ENCODE data around the gene STX12. TPM values are rescaled to one million over a fixed set of nuclear protein-coding genes. Genes with fewer than 3 reads are reported as not detected.

The STX12 gene
- total and polyA plus RNA-seq, 2 of the 4 experiments (the other 2 are of a cell fraction) = 28.6 to 54.8 TPM

GRCh38 chr1:27755286-27755685, 17.7 kb upstream of the STX12 start:
- 0 out of 2 replicates have a peak, but pooled peaks cover 3% of the 10 kb centered on the region for H3K9me1 ChIP-seq (ENCODE audit: insufficient read depth, low read length)
- no peak overlapping the region for H4K5ac ChIP-seq (ENCODE audit: low read depth, low read length)
- no peak overlapping the region for H2BK20ac ChIP-seq (ENCODE audit: low read depth, low read length)
- BruUV-seq (replicated peaks) = no TSS peak
- H2AK5ac ChIP-seq (ENCODE audit: low read depth, low read length) = no peak overlapping the region
- ATAC-seq (ENCODE audit: low read depth) = no peak
- peaks cover 7% of the 10 kb centered on the region for H3K4me1 ChIP-seq (ENCODE audit: control insufficient read depth, insufficient read depth, low read length)
- no peak overlapping the region for H3K18ac ChIP-seq (ENCODE audit: low read depth, low read length)
- no peak overlapping the region for H2BK15ac ChIP-seq (ENCODE audit: low read depth, low read length)
- no peak overlapping the region for H3K4me2 ChIP-seq (ENCODE audit: low read depth, low read length)
- ChIA-PET POLR2A (ENCODE audit: unreplicated experiment) (no interaction called here), CTCF (no interaction called here)
- no peaks in the 10 kb centered on the region for H3K27me3 ChIP-seq (ENCODE audit: control insufficient read depth, insufficient read depth, low read length)
- no peak overlapping the region for H2AFZ ChIP-seq (replicated peaks; ENCODE audit: low read length, poor library complexity)
- no peak overlapping the region for H3K23ac ChIP-seq (ENCODE audit: low read depth, low read length)
- 100% methylated on average over 1 of the region's 1 CpG; no CpG with 5 or more reads in 1 of the 2 experiments for WGBS, 2 experiments (ENCODE audit: extremely low coverage in 2 of 2, insufficient read length in 1 of 2)
- H4K8ac ChIP-seq (ENCODE audit: low read depth in 2 of 2, low read length in 2 of 2) = no peak overlapping the region
- in situ Hi-C loops (cut with MboI; ENCODE audit: low sequenced_read_pairs) (no loop called here), dilution Hi-C loops (cut with HindIII; ENCODE audit: low sequenced_read_pairs, unreplicated experiment) (no loop called here), intact Hi-C loops (cut with micrococcal nuclease) (no loop called here)
- H4K20me1 ChIP-seq (ENCODE audit: insufficient read depth, low read length) = no peaks in the 10 kb centered on the region
- no peak overlapping the region for H3K4me3 ChIP-seq (ENCODE audit: insufficient read depth, low read depth, low read length)
- no peak overlapping the region for H2AK9ac ChIP-seq (replicated peaks; ENCODE audit: low read depth, low read length, poor library complexity)
- no peaks in the 10 kb centered on the region for H3K9me3 ChIP-seq (ENCODE audit: control insufficient read depth, insufficient read depth, low read length)
- H3K9ac ChIP-seq (ENCODE audit: low read depth, low read length) = no peak overlapping the region
- no peak overlapping the region for H3K4ac ChIP-seq (ENCODE audit: low read depth, low read length)
- H3K14ac ChIP-seq (replicated peaks; ENCODE audit: low read depth, low read length) = no peak overlapping the region
- H2BK5ac ChIP-seq (ENCODE audit: low read depth, low read length, poor library complexity, severe bottlenecking) = no peak overlapping the region
- H3K56ac ChIP-seq (ENCODE audit: extremely low read depth, insufficient read depth, low read length) = no peak overlapping the region
- no peak overlapping the region for H2BK120ac ChIP-seq (ENCODE audit: low read depth, low read length)
- DNase-seq = no peak
- H3K79me1 ChIP-seq (ENCODE audit: low read depth in 1 of 2, low read length in 2 of 2) = peaks cover 0 to 4% of the 10 kb centered on the region in 2 experiments; a peak in 1 of 4 replicates
- no peak overlapping the region for H4K91ac ChIP-seq (ENCODE audit: insufficient read depth, low read depth, low read length)
- TF ChIP-seq RAD21 (IDR thresholded peaks at IDR 0.05; ENCODE audit: low read length) (no peak), NFE2L2 (IDR thresholded peaks at IDR 0.05; ENCODE audit: low read depth, low read length) (no peak), FOS (IDR thresholded peaks at IDR 0.05; ENCODE audit: low read depth, low read length) (no peak), CEBPB (IDR thresholded peaks at IDR 0.05; ENCODE audit: low read depth, low read length) (no peak), MXI1 (IDR thresholded peaks at IDR 0.05; ENCODE audit: borderline replicate concordance, low read depth, low read length) (no peak), CTCF (conservative IDR thresholded peaks at IDR 0.05; ENCODE audit: low read depth, low read length) (no peak), USF2 (IDR thresholded peaks at IDR 0.05; ENCODE audit: low read depth, low read length) (no peak), RCOR1 (IDR thresholded peaks at IDR 0.05; ENCODE audit: insufficient replicate concordance, low read length) (no peak), ELK1 (IDR thresholded peaks at IDR 0.05; ENCODE audit: borderline replicate concordance, low read depth, low read length) (no peak)
- H3K36me3 ChIP-seq (ENCODE audit: control insufficient read depth, insufficient read depth, low read length) = peaks cover 16% of the 10 kb centered on the region
- H3K27ac ChIP-seq (ENCODE audit: insufficient read depth, low read length) = no peak overlapping the region

Data from IMR-90 (cell line).